A673 (cell line): ENCODE results near the gene IFNGR2. TPM values are rescaled to one million over a fixed set of nuclear protein-coding genes. Genes with fewer than 3 reads are reported as not detected.

Experiments used
- BruUV-seq: library from RNA; stranded (reverse); fragments of 400-500 nt; replicated peaks from 2 replicates; lab custom pipeline; 2021; lab: Mats Ljungman, UMichigan
- CTCF ChIA-PET: fragments of 300-600 bp; sonication (Branson Sonifier 250); formaldehyde crosslinking; loops from one replicate; lab custom pipeline; 2022; ENCODE audit warnings: antibody characterized with exemption; lab: Charles Lee
- POLR2A ChIA-PET: fragments of 300-600 bp; sonication (Branson Sonifier 250); formaldehyde crosslinking; loops from one replicate; lab custom pipeline; 2022; ENCODE audit warnings: antibody characterized with exemption; ENCODE audit not compliant: low non-redundant PET; lab: Charles Lee
- DNase-seq: peaks from one replicate; pipeline ENCODE4 v3.0.0-alpha.2; 2015; ENCODE audit warnings: low spot score
- H3K27ac ChIP-seq: fragments of 200-600 bp; sonication (generic); 2 replicates; pipeline ENCODE4 v1.5.1; 2016; ENCODE audit warnings: mixed run types, low read depth, mild to moderate bottlenecking, mixed read lengths, antibody characterized with exemption, low read length; ENCODE audit not compliant: poor library complexity, severe bottlenecking
- H3K27me3 ChIP-seq: fragments of 200-600 bp; sonication (generic); replicated peaks from 2 replicates; pipeline ENCODE4 v1.6.1; 2017; ENCODE audit warnings: mixed run types, low read depth, mild to moderate bottlenecking, mixed read lengths, antibody characterized with exemption, low read length; ENCODE audit not compliant: insufficient read depth, poor library complexity
- H3K36me3 ChIP-seq: fragments of 200-600 bp; sonication (generic); 2 replicates; pipeline ENCODE4 v1.6.1; 2016; ENCODE audit warnings: mixed run types, mild to moderate bottlenecking, mixed read lengths, antibody characterized with exemption, low read length; ENCODE audit not compliant: insufficient read depth, poor library complexity, severe bottlenecking
- H3K4me1 ChIP-seq: fragments of 200-600 bp; sonication (generic); 2 replicates; pipeline ENCODE4 v1.6.1; 2017; ENCODE audit warnings: mixed run types, mild to moderate bottlenecking, mixed read lengths, antibody characterized with exemption, low read length; ENCODE audit not compliant: insufficient read depth, poor library complexity, severe bottlenecking
- H3K4me3 ChIP-seq: fragments of 200-600 bp; sonication (generic); 2 replicates; pipeline ENCODE4 v1.5.1; 2016; ENCODE audit warnings: low read depth, mixed run types, mild to moderate bottlenecking, mixed read lengths, low read length; ENCODE audit not compliant: poor library complexity, severe bottlenecking
- H3K9me3 ChIP-seq: fragments of 200-600 bp; sonication (generic); 2 replicates; pipeline ENCODE4 v1.6.1; 2016; ENCODE audit warnings: mixed run types, low read depth, mild to moderate bottlenecking, mixed read lengths, antibody characterized with exemption, low read length; ENCODE audit not compliant: poor library complexity, severe bottlenecking
- CTCF ChIP-seq: fragments of 300-800, 200-600 bp; sonication (generic); conservative IDR thresholded peaks from 2 replicates; pipeline ENCODE4 v1.5.1; 2017; ENCODE audit warnings: low read depth, mild to moderate bottlenecking, antibody characterized with exemption, low read length, moderate library complexity, mixed read lengths
- EZH2 ChIP-seq: fragments of 200-600 bp; sonication (generic); IDR thresholded peaks from 2 replicates; pipeline ENCODE4 v1.6.1; 2017; ENCODE audit warnings: borderline replicate concordance, low read depth, mild to moderate bottlenecking, mixed read lengths, antibody characterized with exemption, low read length; ENCODE audit not compliant: poor library complexity, severe bottlenecking
- intact Hi-C: fragments of 100-400 bp; cut with micrococcal nuclease; formaldehyde crosslinking; loops from one replicate; pipeline ENCODE4 v1.10.0; 2022; ENCODE audit not compliant: unreplicated experiment
- total RNA-seq: library from RNA; stranded (reverse); gene quantifications from 2 replicates; pipeline ENCODE4 v1.2.3, GENCODE V29; 2021

Gene IFNGR2
- total RNA-seq, 1 experiment from 2014 or later: 48.9 TPM

GRCh38 chr21:33395891-33396331 is 7.3 kb upstream of the IFNGR2 start:
- Histone ChIP-seq H3K4me1 (no peaks in the 10 kb centered on the region), H3K27ac (no peak overlapping the region), H3K9me3 (no peaks in the 10 kb centered on the region), H3K27me3 (no peaks in the 10 kb centered on the region), H3K4me3 (no peak overlapping the region), H3K36me3 (no peaks in the 10 kb centered on the region)
- intact Hi-C loops: no loop called here
- ChIA-PET POLR2A (no interaction called here), CTCF (interaction anchor here (0.6 kb wide), 1 partner anchor 199 kb away, joined by 3 read pairs; no protein-coding TSS in a partner anchor)
- no peak for DNase-seq
- no peak for TF ChIP-seq CTCF
- no peak for TF ChIP-seq EZH2
- BruUV-seq: no TSS peak

- H3K4me3 ChIP-seq: no peak overlapping the region
- CTCF ChIA-PET: interaction anchor here (0.6 kb wide), 1 partner anchor 199 kb away, joined by 3 read pairs; no protein-coding TSS in a partner anchor
- no peaks in the 10 kb centered on the region for H3K27me3 ChIP-seq
- no peaks in the 10 kb centered on the region for H3K4me1 ChIP-seq
- TF ChIP-seq EZH2 (no peak), CTCF (no peak)
- POLR2A ChIA-PET: no interaction called here
- BruUV-seq: no TSS peak
- intact Hi-C loops: no loop called here
- H3K27ac ChIP-seq: no peak overlapping the region
- no peaks in the 10 kb centered on the region for H3K36me3 ChIP-seq
- H3K9me3 ChIP-seq: no peaks in the 10 kb centered on the region
- DNase-seq: no peak
Observed at GRCh38 chr21:33396436-33396835, 6.8 kb upstream of the IFNGR2 start.

GRCh38 chr21:33396951-33397350 is 6.3 kb upstream of the IFNGR2 start:
- ChIA-PET CTCF (no interaction called here), POLR2A (interaction anchor here (0.6 kb wide), 1 partner anchor 257 kb away, joined by 3 read pairs; no protein-coding TSS in a partner anchor)
- Histone ChIP-seq H3K4me3 (no peak overlapping the region), H3K36me3 (no peaks in the 10 kb centered on the region), H3K27ac (no peak overlapping the region), H3K4me1 (peaks cover under 1% of the 10 kb centered on the region), H3K9me3 (no peaks in the 10 kb centered on the region), H3K27me3 (no peaks in the 10 kb centered on the region)
- intact Hi-C loops: no loop called here
- no TSS peak for BruUV-seq
- TF ChIP-seq EZH2 (no peak), CTCF (no peak)
- DNase-seq: peak; percentile 28
